HG03108 (cell line): Measurements from ENCODE around the gene KCNN4.

Experiments used
- ATAC-seq: cut with Tn5 transposase; IDR thresholded peaks from one replicate; pipeline ENCODE4 v1.9.1; 2021; ENCODE audit warnings: moderate library complexity; ENCODE audit not compliant: unreplicated experiment

The KCNN4 gene

DNA sequence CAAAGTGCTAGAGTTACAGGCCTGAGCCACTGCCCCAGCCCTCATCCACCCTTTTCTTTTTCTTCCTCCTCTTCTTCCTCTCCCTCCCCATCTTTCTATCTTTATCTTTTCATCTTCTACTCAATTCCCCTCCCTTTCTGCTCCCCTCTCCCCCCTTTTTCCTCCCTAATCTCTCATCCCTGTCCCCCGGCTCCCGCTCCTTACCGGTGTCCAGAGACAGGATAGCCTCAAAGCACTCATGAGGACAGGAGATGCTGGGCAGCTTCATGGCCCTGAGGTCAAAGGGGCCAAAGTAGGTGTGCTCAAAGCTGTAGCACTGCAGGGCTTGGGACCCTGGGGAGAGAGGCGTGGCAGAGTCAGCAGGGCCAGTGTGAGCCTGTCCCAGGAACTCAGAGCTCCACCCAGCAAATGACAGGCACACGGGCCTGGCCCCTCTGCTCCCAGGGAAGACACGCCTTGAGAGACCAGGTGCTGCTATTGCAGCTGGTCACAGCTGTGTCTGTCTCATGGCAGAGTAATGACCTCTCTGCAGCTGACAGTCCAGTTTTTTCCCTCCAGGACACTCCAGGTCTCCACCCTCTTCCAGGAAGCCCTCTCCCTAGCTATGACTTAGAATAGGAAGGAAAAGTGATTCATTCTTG is 18.8 kb upstream of the KCNN4 start:
- ATAC-seq = no peak

- ATAC-seq = no peak
Observed at GRCh38 chr19:43798546-43799409, 18.0 kb upstream of the KCNN4 start.

DNA sequence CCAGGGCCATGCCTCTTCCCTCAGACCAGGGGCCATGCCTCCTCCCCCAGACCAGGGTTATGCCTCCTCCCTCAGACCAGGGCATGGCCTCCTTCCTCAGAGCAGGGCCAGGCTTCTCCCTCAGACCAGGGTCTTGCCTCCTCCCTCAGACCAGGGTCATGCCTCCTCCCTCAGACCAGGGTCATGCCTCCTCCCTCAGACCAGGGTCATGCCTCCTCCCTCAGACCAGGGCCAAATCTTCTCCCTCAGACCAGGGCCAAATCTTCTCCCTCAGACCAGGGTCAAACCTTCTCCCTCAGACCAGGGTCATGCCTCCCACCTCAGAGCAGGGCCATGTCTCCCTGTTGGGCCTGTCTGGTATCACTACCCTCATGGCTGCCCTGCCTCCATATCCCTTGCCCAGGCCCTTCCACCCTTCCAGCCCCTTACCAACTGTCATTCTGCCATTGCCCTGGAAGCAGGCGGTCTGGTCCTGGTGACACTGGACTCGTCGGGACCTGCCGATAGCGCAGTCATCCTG is 17.3 kb upstream of the KCNN4 start:
- ATAC-seq = no peak

- ATAC-seq = no peak
Observed at GRCh38 chr19:43797556-43797955, 16.8 kb upstream of the KCNN4 start.

- no peak for ATAC-seq
Observed at GRCh38 chr19:43797118-43797517, 16.3 kb upstream of the KCNN4 start.

DNA sequence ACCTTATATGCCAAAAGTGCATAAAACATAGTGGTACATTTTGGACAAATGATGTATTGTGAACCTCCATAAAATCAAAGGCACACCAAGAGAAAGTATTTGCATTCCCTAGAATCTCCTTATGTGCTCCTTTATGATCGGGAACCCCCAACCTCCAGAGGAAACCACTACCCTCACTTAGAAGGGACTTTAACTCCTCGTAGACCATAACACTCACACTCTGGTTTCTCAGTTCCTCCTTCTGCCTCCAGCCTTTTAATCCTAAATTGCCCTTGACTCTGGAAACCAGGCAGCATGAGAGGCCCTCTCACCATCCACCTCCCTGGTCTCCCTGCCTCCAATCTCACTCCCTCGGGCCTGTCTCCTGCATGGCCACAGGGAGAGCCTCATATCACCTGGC is 9.8 kb upstream of the KCNN4 start:
- ATAC-seq = no peak

DNA sequence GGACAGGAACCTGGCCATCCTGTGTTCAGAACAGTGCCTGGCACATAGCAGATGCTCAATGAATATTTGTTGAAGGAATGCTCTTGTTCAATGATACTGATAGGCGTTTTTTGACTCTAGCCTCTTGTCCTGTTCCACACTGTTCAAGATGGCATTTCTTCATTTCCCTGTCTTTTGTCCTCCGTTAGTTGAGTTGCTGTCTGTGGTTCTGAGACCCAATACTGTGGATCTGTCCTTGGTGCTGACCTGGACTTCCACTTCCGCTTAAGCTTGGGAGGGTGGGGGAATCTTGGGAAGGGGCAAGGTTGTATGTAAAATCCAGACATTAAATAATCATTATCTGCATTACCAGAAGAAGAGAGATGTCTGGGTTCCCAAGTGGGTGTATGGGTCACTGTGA is 8.3 kb upstream of the KCNN4 start:
- ATAC-seq = no peak

DNA sequence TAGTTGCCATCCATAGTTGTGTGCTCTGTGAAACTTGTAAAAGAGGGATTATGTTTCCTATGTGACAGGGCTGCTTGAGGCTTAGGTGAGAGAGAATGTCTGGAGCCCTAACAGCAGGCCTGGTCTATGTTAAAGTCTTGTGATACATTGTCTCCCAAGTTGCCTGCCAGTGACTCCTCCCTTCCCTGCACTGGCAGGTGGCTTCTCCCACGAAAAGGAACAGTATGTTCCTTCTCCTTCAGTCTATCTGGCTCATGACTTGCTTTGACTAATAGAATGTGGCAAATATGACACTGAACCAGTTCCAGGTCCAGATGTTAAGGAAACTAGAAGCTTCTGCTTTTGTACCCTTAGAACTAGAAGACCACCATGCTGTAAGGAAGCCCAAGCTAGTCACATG is 5.9 kb upstream of the KCNN4 start:
- no peak for ATAC-seq

DNA sequence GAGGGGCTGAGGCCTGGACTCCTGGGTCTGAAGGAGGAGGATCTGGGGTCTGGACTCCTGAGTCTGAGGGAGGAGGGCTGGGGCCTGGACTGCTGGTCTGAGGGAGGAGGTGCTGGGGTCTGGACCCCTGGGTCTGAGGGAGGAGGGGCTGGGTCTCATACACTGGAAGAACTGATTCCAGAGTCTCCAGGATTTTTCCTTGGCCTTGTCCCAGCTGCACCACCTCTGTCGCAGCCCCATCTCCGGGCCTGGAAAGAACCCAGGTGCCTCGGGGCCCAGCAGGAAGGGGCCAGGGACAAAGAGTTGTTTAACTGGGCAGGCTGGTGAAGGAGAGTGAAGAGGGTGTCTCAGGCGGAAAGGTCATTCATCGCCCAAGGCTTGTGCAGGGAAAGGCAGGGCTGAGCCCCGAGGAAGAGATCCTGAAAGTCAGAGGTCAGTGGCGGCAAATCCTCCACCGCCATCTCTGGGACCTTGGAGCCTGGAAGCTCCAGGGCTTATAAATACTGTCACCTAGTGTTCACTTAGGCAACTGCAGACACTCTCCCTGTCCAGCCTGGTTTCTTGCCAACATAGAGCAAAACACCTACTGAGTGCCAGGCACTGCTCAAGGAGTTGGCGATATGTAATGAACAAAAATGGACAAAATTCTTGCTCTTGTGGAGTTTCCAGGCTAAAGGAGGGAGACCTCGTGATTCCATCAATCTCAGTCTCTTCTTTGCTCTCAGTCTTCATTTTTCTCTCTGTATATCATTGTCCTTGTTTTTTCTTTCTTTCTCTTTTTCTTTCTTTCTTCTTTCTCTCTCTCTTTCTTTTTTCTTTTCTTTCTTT is 4.4 kb upstream of the KCNN4 start:
- no peak for ATAC-seq

DNA sequence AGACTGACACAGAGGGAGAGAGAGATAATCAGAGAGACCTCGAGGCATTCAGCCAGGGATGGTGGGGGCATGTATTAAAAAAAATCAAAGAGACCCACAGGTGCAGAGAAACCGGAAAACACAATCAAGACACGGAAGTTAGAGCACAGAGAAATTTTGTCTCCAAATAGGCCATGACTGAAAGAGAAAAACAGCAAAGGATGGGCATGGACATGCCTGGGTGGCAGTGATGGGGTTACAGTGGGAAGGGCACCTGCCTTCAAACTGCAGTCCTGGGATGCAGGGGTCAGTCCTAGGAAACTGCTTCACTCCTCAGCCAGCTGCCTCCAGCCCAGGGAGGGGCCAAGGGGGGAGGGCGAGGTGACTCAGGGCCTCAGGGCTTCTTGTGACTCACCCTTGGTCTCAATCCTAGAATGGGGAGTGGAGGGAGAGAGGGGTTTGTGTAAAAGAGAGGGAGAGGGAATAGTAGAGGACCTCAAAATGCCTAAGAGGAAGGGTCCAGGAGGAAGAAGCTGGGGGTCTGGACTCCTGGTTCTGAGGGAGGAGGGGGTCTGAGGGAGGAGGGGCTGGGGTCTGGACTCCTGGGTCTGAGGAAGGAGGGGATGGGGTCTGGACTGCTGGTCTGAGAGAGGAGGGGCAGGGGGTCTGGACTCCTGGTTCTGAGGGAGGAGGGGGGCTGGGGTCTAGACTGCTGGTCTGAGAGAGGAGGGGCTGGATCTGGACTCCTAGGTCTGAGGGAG is 3.6 kb upstream of the KCNN4 start:
- no peak for ATAC-seq

- ATAC-seq = no peak
Observed at GRCh38 chr19:43783636-43784035, 2.9 kb upstream of the KCNN4 start.

- no peak for ATAC-seq
Observed at GRCh38 chr19:43782689-43783231, 2.0 kb upstream of the KCNN4 start.

GRCh38 chr19:43782311-43782660 is 1.5 kb upstream of the KCNN4 start:
- ATAC-seq = no peak

GRCh38 chr19:43781630-43782310 is 997 bp upstream of the KCNN4 start:
- ATAC-seq = no peak

- ATAC-seq = no peak
Observed at GRCh38 chr19:43779820-43780219, 953 bp downstream of the KCNN4 start.

DNA sequence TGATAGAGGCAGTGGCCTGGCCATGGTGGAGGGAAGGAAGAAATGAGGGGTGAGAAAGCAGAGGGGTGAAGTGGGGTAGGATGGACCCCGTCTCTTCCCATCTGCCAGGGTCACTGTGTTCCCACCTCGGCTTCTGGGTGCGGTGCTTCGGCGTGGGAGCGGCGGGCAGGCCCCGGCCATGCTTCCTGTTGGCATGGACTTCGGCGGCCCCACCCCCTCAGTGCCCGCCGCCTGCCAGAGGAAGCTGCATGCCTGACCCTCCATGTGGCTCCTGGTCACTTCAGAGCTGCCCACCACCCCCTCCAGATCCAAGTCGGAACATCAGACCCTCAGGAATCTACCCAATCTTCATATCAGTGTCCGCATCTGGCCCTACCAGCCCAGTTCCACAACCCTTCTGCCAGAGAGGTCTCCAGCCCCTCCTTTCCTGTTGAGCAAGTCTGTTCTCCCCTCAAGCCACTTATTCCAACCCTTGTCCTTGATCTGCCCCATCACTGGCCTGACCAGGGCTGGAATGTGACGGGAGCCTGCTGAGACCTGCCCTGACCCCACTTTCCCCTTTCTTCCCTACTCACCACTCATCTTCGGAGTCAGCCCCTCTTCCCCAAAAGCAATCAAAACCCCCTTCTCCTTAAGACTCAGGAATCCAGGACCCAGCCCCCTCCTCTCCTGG is 1.5 kb downstream of the KCNN4 start:
- ATAC-seq = no peak

DNA sequence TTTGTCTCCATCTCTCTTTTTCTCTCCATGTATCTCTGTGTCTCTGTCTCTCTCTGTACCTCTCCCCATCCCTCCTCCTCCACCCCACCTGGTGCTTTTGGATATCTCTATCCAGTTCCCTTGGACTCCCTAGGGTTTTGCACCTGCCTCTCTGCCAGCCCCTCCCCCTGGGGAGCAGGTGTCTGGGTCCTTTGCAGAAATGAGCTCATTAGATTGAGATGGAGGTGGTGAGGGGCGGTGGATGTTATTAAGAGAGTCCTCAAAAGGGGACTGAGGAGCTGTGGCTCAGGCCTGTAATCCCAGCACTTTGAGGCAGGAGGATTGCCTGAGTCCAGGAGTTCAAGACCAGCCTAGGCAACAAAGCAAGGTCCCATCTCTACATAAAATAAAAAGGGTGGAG is 2.1 kb downstream of the KCNN4 start:
- no peak for ATAC-seq

DNA sequence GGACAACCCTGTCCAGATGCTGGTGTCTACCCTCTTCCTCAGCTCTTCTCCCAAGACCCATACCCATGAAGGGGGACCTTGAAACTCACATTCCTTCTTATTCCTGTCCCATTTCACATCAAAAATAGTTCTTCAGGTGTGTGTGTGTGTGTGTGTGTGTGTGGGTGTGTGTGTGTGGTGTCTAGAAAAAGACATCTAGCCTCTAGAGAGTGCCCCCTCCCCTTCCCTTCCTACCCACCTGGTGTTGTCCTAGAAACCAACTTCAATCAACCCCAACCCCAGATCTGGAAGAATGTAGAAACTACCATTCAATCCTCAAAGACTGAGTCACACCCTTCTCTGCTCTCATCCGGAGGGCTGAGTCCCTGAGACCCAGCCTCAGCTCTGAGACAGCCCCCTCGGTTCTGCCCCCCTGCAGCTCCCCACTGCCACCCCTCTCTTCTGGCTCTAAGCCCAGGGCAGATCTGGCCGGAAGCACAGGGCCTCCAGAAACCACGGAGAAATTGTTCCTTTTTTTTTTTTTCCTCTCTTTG is 3.5 kb downstream of the KCNN4 start:
- ATAC-seq = no peak

DNA sequence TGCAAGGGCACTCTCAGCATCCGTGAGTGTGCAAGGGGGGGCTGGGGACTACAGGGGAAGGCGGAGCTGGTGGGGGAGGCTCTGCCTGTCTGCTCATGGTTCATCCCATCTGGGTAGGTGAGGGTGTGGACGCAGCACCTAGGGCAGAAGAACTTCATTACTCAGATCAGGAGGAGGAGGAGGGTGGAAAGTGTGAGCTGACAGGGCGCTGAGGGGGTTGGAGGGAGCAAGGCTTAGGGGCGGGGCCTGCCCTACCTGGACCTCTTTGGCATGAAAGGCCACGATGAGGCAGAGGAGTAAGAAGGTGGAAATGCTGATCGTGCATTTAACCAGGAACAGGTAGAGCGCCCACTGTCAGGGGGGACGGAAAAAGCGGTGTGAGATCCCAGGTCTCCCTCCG is 4.5 kb downstream of the KCNN4 start:
- no peak for ATAC-seq
